Activated CD4-positive, CD25-positive, alpha-beta regulatory T cell treated with anti-CD3 and anti-CD28 coated beads, Interleukin-2, amount 50 U/mL, for 72 hours (primary cell): ENCODE data around the gene EPB41L5.
A peak's percentile ranks its signal among the peaks of the same experiment; 100 is the strongest.
"Not testable (repeated sequence)": the region's sequence is repeated elsewhere in the genome, so short reads cannot be mapped to it uniquely, and the experiment has no call there.

Experiments used
- DNase-seq: peaks from one replicate; pipeline ENCODE4 v3.0.0; 2021

The EPB41L5 gene

DNA sequence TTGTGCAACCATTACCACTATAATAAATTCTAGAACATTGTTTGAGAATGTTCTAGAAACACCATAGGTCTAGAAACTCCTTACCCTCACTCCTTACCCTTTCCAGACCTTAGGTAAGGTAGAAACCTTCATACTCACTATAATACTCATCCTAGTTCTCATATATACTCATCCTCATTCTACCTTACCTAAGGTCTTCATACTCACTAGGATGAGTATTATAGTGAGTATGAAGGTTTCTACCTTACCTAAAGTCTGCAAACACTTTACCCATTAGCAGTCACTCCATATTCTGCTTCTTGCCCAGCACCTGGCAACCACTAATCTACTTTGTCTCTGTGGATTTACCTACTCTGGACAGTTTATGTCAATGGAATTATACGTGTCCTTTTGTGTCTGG, 135.4 kb downstream of the EPB41L5 start:
- DNase-seq = no peak

DNA sequence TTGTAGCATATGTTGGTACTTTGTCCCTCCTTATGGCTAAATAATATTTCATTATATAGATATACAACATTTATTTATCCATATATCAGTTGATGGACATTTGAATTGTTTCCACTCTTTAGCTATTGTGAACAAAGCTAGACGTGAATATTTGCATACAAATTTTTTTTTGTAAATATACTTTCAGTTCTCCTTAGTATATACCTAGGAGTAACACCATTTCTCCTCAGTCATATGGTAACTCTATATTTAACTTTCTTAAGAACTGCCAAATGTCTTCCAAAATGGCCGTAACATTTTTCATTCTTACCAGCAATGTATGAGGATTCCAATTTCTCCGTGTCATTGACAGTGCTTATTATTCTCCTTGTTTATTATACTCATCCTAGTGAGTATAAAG, 135.8 kb downstream of the EPB41L5 start:
- no peak for DNase-seq

- DNase-seq = no peak
These were observed 136.5 kb downstream of the EPB41L5 start for GRCh38 chr2:120149406-120149805.

- no peak for DNase-seq
These were observed 137.2 kb downstream of the EPB41L5 start for GRCh38 chr2:120150040-120150482.

DNA sequence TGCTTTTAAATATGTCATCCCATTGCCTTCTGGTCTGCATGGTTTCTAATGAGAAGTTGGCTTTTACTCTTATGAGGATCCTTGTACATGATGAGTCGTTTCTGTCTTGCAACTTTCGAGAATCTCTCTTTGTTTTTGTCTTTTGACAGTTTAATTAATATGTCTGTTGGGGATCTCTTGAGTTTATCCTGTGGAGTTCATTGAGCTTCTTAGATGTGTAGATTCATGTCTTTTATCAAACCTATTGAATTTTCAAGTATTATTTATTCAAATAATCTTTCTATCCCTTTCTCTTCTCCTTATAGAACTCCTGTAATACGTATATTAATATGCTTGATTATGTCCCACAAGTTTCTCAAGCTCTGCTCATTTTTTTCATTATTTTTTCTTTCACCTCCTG, 142.4 kb downstream of the EPB41L5 start:
- no peak for DNase-seq

DNA sequence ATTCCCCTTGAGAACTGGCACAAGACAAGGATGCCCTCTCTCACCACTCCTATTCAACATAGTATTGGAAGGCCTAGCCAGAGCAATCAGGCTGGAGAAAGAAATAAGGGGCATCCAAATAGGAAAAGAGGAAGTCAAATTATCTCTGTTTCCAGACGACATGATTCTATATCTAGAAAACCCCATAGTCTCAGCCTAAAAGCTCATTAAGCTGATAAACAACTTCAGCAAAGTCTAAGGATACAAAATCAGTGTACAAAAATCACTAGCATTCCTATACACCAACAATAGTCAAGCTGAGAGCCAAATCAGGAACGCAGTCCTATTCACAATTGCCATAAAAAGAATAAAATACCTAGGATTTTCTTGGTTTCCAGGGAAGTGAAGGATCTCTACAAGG, 145.8 kb downstream of the EPB41L5 start:
- DNase-seq = not testable (repeated sequence)

GRCh38 chr2:120161190-120161589, 148.3 kb downstream of the EPB41L5 start:
- DNase-seq = no peak

GRCh38 chr2:120162716-120163115, 149.8 kb downstream of the EPB41L5 start:
- DNase-seq = no peak

DNA sequence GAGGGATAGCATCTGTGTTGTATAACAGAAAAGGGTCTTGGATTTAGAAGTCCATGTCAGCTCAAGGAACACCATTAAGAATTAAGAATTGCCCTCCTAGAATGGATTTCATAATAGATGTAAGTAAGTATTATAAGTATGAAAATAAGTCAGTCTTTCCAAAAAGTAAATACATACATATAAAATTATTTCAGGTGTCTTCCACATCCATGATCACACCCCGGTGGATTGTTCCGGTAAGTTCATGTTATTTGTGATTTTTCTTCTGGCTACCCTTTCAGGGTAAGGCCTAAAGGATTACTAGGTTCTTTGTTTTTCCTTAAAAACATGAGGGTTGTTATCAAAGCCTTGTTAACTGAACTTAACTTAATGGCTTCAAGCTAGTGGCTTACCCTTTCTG, 154.4 kb downstream of the EPB41L5 start:
- DNase-seq = no peak

DNA sequence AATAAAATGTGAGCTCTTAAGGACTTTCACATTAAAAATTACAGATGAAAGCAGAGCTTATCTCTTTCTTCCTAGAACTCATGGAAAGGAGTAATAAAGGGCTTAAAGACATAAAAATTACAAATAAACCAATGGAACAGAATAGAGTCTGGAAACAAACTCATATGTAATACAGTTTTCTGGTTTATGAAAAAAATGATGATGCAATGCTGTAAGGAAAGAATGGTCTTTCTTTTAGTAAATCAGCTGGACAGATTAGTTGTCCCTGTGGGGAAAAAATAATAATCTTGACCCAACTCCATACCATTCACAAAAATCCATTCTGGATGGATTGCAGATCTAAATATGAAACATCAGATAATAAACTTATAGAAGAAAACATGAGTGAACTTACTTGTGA, 156.1 kb downstream of the EPB41L5 start:
- DNase-seq = no peak

GRCh38 chr2:120174963-120175581, 162.2 kb downstream of the EPB41L5 start:
- no peak for DNase-seq

GRCh38 chr2:120176526-120176925, 163.6 kb downstream of the EPB41L5 start:
- DNase-seq = no peak

DNA sequence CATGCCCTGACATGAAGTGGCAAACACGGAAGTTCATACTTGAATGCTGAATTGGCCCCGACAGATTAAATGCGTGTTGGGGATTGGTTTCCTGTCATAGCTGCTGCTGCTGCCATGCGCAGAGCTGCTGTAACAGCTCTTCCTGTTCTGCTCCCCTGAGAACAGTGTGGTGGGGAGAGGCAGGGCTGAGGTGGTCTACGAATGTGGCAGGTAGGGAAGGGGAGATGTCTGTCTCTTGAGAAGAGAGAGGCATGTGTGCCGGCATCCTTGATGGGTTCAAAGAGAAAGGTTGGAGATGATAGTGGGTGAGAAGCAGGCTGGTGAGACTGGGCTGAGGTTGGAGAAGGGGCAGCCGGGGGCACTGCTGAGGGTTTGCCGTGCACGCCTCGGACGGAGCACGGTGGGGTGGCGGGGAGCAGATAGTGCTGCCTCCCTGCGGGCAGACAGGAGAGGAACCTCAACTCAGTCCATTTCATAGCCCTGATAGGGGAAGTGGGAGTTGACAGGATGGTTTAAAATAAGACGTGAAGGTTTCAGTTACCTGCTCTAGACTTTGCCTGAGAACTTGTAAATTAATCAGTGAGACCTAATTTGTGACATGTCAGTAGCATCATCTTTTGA, 164.2 kb downstream of the EPB41L5 start:
- peak; percentile 67 for DNase-seq

DNA sequence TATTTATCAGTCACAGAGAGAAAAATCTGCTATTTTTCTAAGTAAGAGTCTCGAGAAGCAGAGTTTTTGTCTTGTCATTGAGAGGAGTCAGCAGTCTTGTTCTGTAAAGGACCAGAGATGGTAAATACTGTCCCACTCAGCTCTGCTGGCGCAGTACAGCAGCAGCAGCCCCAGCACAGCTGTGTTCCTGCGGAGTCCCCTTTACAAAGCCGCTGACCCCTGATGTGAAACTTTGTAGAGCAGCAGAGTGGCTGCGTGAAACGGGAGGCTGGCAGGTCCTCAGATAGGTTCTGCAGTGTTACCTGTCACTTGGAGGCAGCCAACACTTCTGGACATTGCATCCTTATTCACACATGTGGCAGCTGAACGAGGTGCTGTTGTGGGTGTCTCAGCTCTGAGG, 165.1 kb downstream of the EPB41L5 start:
- DNase-seq = no peak

DNA sequence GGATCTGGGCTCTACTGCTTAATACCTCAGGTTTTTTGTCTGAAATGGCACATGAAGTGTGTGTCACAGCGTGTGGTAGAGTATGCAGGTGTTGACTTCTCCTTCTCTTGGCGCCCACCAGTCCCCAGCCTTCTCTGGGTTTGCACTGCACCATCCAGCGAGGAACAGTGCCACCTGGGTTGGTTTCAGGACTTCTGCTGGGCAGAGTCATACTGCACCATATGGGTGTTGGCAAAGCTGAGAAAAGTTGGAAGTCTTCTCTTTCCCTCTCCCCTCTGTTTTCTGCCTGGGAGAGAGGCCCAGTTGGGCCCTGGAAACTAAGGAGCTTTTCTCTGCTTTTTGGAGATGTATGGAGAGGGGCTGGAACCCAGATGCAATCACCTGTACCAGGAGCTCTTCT, 166.5 kb downstream of the EPB41L5 start:
- DNase-seq = no peak

DNA sequence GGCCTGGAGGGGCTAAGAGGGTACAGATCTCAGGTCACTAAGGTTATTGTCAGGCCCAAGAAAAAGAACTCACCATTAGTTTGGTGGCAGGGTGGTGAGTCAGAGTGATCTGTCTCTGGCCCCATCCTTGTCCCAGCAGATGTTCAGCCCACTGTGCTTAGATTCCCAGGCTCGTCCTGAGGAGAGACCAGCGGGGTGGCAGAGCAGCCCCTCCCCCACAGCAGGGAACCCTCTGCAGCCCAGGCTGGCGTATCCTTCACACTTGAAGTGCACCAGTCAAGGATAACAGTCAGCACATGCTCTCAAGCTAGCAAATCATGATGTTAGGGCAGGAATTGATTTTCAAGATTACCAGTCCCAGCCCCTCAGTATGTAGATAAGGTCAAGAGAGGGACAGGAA, 167.2 kb downstream of the EPB41L5 start:
- no peak for DNase-seq

DNA sequence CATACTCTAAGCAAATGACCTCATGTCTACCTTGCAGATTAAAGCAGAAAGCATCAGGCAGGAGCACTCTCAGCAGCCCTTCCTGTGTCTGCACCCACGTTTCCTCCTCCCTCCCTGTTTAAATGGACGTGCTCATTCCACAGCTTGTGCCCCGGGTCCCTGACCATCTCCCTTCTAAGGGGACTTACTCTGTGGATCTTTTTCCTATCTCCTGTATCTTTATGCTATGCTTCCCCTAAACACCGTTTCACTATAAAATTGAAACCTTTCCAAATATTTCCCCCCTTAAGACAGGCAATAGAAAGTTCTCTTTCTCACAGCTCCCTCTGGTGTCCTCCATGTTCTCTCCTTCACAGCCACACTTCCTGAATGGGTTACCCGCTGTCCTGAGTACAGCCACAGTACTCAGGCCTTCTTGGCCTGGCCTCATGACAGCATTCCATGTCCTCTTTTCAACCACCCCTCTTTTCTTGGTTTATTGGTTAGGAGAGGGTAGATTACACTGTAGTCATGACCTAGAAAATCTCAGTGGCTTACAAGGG, 169.2 kb downstream of the EPB41L5 start:
- no peak for DNase-seq

DNA sequence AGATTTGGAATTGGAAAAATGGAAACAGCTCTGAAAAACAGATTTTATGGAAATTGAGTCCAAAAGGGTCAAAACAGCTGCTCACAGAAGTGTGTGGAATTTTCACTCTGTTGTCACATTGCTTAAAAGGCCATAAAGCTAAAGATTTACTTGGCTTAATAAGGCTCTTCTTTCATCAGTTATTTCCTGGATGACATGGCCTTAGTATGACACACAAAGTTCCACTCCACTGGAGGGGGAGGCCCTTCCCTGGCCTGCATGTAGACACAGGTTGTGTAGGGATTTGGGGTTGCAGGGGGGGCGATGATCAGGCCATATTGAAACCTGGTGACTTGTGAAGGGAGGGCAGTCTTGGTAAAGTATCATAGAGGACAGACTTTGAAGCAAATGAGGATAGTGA, 176.3 kb downstream of the EPB41L5 start:
- DNase-seq = no peak

GRCh38 chr2:120192280-120192679, 179.4 kb downstream of the EPB41L5 start:
- DNase-seq = no peak

DNA sequence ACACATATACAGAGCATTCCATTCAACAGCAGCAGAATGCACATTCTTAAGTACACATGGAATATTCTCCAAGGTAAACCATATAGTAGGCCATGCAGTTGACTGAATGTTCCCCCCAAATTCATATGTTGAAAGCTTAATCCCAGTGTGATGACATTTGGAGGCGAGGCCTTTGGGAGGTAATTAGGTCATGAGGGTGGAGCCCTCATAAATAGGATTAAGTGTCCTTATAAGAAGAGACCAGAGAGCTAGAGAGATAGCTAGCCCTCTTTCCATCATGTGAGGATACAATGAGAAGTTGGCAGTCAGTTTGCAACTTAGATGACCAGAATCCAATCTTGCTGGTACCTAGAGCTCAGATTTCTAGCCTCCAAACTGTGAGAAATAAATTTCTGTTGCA, 182.7 kb downstream of the EPB41L5 start:
- no peak for DNase-seq

- DNase-seq = not testable (repeated sequence)
These were observed 187.1 kb downstream of the EPB41L5 start for GRCh38 chr2:120199817-120200459.

DNA sequence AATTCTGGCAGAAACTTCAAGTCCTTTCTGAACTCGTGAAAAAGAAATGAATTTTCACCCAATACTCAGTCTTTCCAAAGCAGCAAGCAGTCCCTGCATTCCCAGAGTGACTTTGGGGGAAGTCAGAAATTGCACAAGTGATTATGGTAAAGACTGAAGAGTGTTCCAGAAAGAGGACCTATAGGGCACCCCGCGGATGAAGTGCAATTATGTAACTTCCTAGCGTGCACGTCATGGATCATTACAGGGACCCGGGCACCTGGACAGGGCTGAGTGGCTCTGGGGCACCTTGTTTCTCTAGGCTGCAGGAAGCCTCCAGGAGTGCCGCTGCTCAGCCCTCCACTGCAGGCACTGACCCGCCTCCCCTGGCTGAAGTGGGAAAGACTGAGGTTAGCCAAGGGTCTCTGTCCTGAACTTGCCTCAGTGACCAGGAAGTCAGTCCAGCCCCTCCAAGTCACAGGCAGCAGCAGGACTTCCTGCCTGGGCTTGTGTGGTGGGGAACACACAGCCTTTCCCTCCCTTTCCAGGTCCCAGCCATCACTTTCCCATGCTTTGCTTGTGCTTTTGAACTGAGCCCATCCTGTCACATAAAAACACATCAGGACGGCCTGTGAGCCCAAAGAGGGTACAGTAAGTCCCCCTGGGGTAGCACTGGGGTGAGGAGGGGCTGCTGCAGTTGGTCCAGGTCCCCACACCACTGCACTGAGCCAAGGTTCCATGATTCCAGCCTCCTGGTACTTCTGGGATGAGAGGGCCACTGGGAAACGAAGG, 190.6 kb downstream of the EPB41L5 start:
- no peak for DNase-seq

GRCh38 chr2:120204022-120204405, 191.1 kb downstream of the EPB41L5 start:
- no peak for DNase-seq
